Esophagus (tissue), 2 donors: ENCODE results near the gene RBMS1. TPM values are rescaled to one million over a fixed set of nuclear protein-coding genes. Genes with fewer than 3 reads are reported as not detected.

Source experiments
- H3K27ac ChIP-seq, 2 donors: one replicate each; pipeline ENCODE4 v1.5.1; 2013; ENCODE audit warnings: low read depth in 2 of 2, mild to moderate bottlenecking in 2 of 2, inconsistent platforms in 1 of 2, low read length in 1 of 2, moderate library complexity in 1 of 2
- H3K27me3 ChIP-seq, 2 donors: one replicate each; pipeline ENCODE4 v1.6.1; 2013; ENCODE audit warnings: low read length in 2 of 2, control low read depth in 1 of 2, mild to moderate bottlenecking in 1 of 2; ENCODE audit not compliant: insufficient read depth in 2 of 2, control insufficient read depth in 1 of 2
- H3K36me3 ChIP-seq, 2 donors: one replicate each; pipeline ENCODE4 v1.6.1; 2013; ENCODE audit warnings: low read length in 1 of 2; ENCODE audit not compliant: control insufficient read depth in 2 of 2, insufficient read depth in 2 of 2
- H3K4me1 ChIP-seq, 2 donors: one replicate each; pipeline ENCODE4 v1.6.1; 2013; ENCODE audit warnings: low read length in 1 of 2; ENCODE audit not compliant: control insufficient read depth in 2 of 2, insufficient read depth in 2 of 2
- H3K4me3 ChIP-seq, 2 donors: one replicate each; pipeline ENCODE4 v1.5.1; 2013; ENCODE audit warnings: low read length in 2 of 2, mild to moderate bottlenecking in 2 of 2, low read depth in 1 of 2, moderate library complexity in 1 of 2
- H3K9me3 ChIP-seq, 2 donors: one replicate each; pipeline ENCODE4 v1.6.1; 2013; ENCODE audit warnings: mild to moderate bottlenecking in 2 of 2, low read depth in 1 of 2, low read length in 1 of 2, moderate library complexity in 1 of 2; ENCODE audit not compliant: control insufficient read depth in 2 of 2, insufficient read depth in 1 of 2
- WGBS, 2 donors: extraction: QIAGEN DNeasy Blood & Tissue Kit; methylation state at CpG; one replicate each; pipeline ENCODE4 v1.1.7; 2013; 5-methylcytosine and 5-hydroxymethylcytosine counted together
- polyA plus RNA-seq, 2 donors: library from polyadenylated mRNA; stranded (reverse); fragments of 200-250 nt; gene quantifications; one replicate each; pipeline ENCODE4 v1.2.3, GENCODE V29; 2013
- donor health status: healthy with polysubstance abuse.
- donor health status: Bipolar disorder and iron deficiency.

RBMS1 gene
- polyA plus RNA-seq, 2 donors, result 18.1 to 23.6 TPM

DNA sequence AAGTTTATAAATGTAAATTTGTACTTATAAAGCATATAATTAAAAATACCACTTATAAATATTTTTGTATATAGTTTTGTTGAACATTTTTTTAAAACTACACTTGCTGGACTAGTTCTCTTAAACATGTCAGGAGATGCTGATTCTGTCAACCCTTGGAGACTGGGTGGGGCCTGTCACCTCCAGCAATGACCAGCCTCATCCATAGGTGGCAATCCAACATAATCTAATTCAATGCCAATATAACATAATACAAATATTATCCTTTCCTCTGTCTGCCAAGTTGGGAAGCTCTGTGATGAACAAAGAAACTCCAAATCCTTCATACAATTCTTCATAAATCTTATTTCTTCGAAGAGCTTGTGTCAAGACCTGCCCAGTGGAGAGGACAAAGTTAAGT, 140.4 kb downstream of the RBMS1 start:
- peaks cover 2% of the 10 kb centered on the region in 2 donors for H3K4me1 ChIP-seq

DNA sequence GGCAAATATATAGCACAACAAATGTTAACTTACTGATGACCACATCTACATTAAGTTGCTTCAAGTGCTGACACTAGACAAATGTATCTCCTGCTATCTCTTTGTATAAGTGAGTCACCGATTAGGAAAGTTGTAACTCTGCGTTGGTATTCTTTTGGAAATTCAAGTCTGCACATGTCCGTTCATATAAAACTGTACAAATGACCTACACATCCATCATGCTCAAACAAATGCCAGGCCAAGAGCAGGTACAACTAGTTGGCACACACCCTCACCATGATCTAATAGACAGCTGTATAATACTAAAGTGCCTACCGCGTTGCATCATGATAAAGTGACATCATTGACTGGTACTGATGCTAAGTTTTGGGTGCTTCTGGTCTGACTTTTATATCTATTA, 141.1 kb downstream of the RBMS1 start:
- Histone ChIP-seq H3K27me3 (no peaks in the 10 kb centered on the region), H3K36me3 (no peaks in the 10 kb centered on the region), H3K9me3 (no peaks in the 10 kb centered on the region), H3K4me1 (peaks cover 2% of the 10 kb centered on the region in 2 donors), H3K4me3 (no peak overlapping the region), H3K27ac (no peak overlapping the region)
- WGBS, 2 donors, result 41 to 61% methylated on average over 5 of the region's 5 CpGs

More for the DNA sequence above, 140.4 kb downstream of the RBMS1 start:
- 26 to 43% methylated on average over 1 of the region's 1 CpG for WGBS, 2 donors
- Histone ChIP-seq H3K9me3 (no peaks in the 10 kb centered on the region), H3K4me3 (no peak overlapping the region), H3K27ac (no peak overlapping the region), H3K27me3 (no peaks in the 10 kb centered on the region), H3K36me3 (no peaks in the 10 kb centered on the region)

GRCh38 chr2:160351956-160352355, 141.7 kb downstream of the RBMS1 start:
- Histone ChIP-seq H3K27ac (peak overlapping the region; percentile 80 to 85), H3K4me3 (no peak overlapping the region), H3K9me3 (no peaks in the 10 kb centered on the region), H3K36me3 (no peaks in the 10 kb centered on the region), H3K4me1 (peaks cover 2% of the 10 kb centered on the region in 2 donors), H3K27me3 (no peaks in the 10 kb centered on the region)
- 44 to 65% methylated on average over 4 of the region's 4 CpGs for WGBS, 2 donors

GRCh38 chr2:160349306-160349705, 144.3 kb downstream of the RBMS1 start:
- no peaks in the 10 kb centered on the region for H3K9me3 ChIP-seq
- no peaks in the 10 kb centered on the region for H3K36me3 ChIP-seq
- H3K27ac ChIP-seq, result no peak overlapping the region
- no peaks in the 10 kb centered on the region for H3K4me1 ChIP-seq
- no peaks in the 10 kb centered on the region for H3K27me3 ChIP-seq
- WGBS, 2 donors, result 93 to 95% methylated on average over 2 of the region's 2 CpGs
- H3K4me3 ChIP-seq, result no peak overlapping the region

GRCh38 chr2:160347269-160347863, 146.2 kb downstream of the RBMS1 start:
- no peak overlapping the region for H3K4me3 ChIP-seq
- H3K27ac ChIP-seq, result no peak overlapping the region
- WGBS, 2 donors, result 82 to 85% methylated on average over 1 of the region's 1 CpG
- no peaks in the 10 kb centered on the region for H3K9me3 ChIP-seq
- no peaks in the 10 kb centered on the region for H3K4me1 ChIP-seq
- no peaks in the 10 kb centered on the region for H3K36me3 ChIP-seq
- no peaks in the 10 kb centered on the region for H3K27me3 ChIP-seq

GRCh38 chr2:160345071-160345764, 148.4 kb downstream of the RBMS1 start:
- Histone ChIP-seq H3K4me3 (no peak overlapping the region), H3K27ac (no peak overlapping the region), H3K4me1 (no peaks in the 10 kb centered on the region), H3K9me3 (no peaks in the 10 kb centered on the region), H3K36me3 (no peaks in the 10 kb centered on the region), H3K27me3 (no peaks in the 10 kb centered on the region)
- WGBS, 2 donors, result 82 to 86% methylated on average over 5 of the region's 5 CpGs

DNA sequence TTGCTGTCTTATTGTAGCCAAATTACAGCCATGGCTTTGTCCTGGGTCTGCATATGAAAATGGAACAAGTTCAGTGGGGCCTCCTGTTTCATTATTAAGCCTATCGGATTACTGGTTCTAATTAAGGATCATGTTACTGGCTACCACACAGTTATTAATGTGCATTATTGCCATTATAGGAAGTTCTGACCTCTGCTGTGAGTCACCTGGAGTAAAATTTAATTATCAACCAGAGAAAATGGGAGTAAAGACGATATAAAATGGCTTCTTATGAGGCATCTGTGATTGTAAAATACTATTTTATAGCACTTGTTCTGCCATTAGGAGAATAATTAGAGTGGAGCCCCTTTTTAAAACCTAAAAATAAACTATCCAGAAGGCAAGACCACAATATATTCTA, 150.2 kb downstream of the RBMS1 start:
- no peaks in the 10 kb centered on the region for H3K27me3 ChIP-seq
- peaks cover 0 to 2% of the 10 kb centered on the region in 2 donors for H3K4me1 ChIP-seq
- no peaks in the 10 kb centered on the region for H3K9me3 ChIP-seq
- H3K36me3 ChIP-seq, result no peaks in the 10 kb centered on the region
- no peak overlapping the region for H3K27ac ChIP-seq
- H3K4me3 ChIP-seq, result no peak overlapping the region
- 89 to 92% methylated on average over 2 of the region's 2 CpGs for WGBS, 2 donors

GRCh38 chr2:160339726-160340125, 153.9 kb downstream of the RBMS1 start:
- Histone ChIP-seq H3K36me3 (no peaks in the 10 kb centered on the region), H3K4me1 (peaks cover 0 to 5% of the 10 kb centered on the region in 2 donors), H3K4me3 (no peak overlapping the region), H3K9me3 (no peaks in the 10 kb centered on the region), H3K27me3 (no peaks in the 10 kb centered on the region), H3K27ac (no peak overlapping the region)
- WGBS, 2 donors, result 74 to 78% methylated on average over 2 of the region's 2 CpGs

DNA sequence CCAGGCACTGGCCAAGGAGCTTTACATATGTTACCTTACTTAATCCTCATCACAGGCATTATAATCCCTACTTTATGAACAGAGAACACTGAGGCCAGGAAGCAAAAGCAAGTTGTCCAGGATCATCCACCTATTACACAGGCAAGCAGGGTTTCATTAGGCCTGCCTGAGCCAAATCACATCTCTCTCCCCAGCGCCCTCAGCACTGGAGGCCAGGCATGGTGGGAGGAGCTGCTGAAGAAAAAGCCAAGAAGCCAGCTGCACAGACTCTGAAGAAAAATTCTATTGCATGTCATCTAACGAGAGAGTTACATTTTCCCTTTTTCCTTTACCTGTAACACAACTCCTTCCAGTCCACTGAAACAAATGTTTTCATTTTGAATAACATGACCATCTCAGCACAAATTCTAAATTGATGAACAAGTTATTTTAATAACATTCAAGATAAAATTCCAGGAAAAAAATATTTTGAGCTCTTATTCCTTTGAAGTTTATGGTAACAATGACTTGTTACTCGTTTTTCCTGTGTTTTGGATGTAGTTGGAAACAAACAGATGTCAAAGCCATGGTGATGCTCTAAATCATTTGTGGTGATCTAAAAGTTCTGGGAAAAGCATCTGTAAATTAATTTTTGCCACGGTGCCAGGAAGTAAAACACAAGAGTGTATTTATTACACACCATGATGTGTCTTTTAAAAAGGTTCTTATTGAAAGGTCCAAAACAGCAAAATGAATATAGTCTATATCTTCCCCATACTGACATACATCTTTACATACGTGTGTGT, 154.5 kb downstream of the RBMS1 start:
- no peaks in the 10 kb centered on the region for H3K36me3 ChIP-seq
- peak overlapping the region in 1 of 2 donors; percentile 0 for H3K27ac ChIP-seq
- H3K4me1 ChIP-seq, result peaks cover 0 to 5% of the 10 kb centered on the region in 2 donors

More for the DNA sequence above, 154.5 kb downstream of the RBMS1 start:
- H3K27me3 ChIP-seq, result no peaks in the 10 kb centered on the region
- WGBS, 2 donors, result 36 to 46% methylated on average over 5 of the region's 5 CpGs
- H3K9me3 ChIP-seq, result no peaks in the 10 kb centered on the region
- no peak overlapping the region for H3K4me3 ChIP-seq
